WTC11 (cell line): ENCODE results near the gene KRTAP10-4. TPM values are rescaled to one million over a fixed set of nuclear protein-coding genes. Genes with fewer than 3 reads are reported as not detected.

ENCODE experiments used
- ATAC-seq: fragments of 200-7000 bp; cut with Tn5 transposase; 2 replicates; pipeline ENCODE4 v1.10.0; 2021; ENCODE audit warnings: mild to moderate bottlenecking, moderate library complexity
- CTCF ChIA-PET: fragments of 300-600 bp; sonication (Branson Sonifier 250); formaldehyde crosslinking; loops from one replicate; lab custom pipeline; 2021; ENCODE audit warnings: antibody characterized with exemption; lab: Charles Lee
- POLR2A ChIA-PET: fragments of 350-600 bp; sonication (Branson Sonifier 250); formaldehyde crosslinking; loops from one replicate; lab custom pipeline; 2021; ENCODE audit warnings: antibody characterized with exemption; lab: Charles Lee
- DNase-seq: peaks from one replicate; pipeline ENCODE4 v3.0.0; 2021; ENCODE audit warnings: low spot score
- H3K27ac Mint-ChIP-seq: 2 replicates; pipeline ENCODE4 v1.8.0; 2021; ENCODE audit warnings: mixed read lengths
- H3K27me3 Mint-ChIP-seq: 2 replicates; pipeline ENCODE4 v1.8.0; 2021; ENCODE audit warnings: low read depth, mild to moderate bottlenecking, moderate library complexity, mixed read lengths
- H3K36me3 Mint-ChIP-seq: 2 replicates; pipeline ENCODE4 v1.8.0; 2021; ENCODE audit warnings: mixed read lengths
- H3K4me1 Mint-ChIP-seq: 2 replicates; pipeline ENCODE4 v1.8.0; 2022; ENCODE audit warnings: mixed read lengths
- H3K4me3 Mint-ChIP-seq: 2 replicates; pipeline ENCODE4 v1.8.0; 2021; ENCODE audit warnings: mild to moderate bottlenecking, moderate library complexity, mixed read lengths
- H3K9me3 Mint-ChIP-seq: 2 replicates; pipeline ENCODE4 v1.8.0; 2021; ENCODE audit warnings: mixed read lengths
- ARID4B ChIP-seq: sonication (generic); formaldehyde crosslinking; IDR thresholded peaks from 2 replicates; pipeline ENCODE4 v1.8.0; 2023; ENCODE audit warnings: missing genetic modification reagents, mild to moderate bottlenecking, borderline replicate concordance
- ATF2 ChIP-seq: sonication (generic); formaldehyde crosslinking; IDR thresholded peaks from 2 replicates; pipeline ENCODE4 v1.8.1; 2022; ENCODE audit warnings: low read depth, missing genetic modification reagents, borderline replicate concordance
- ERG ChIP-seq: fragments of 250-450 bp; sonication (Bioruptor Pico); IDR thresholded peaks from 2 replicates; pipeline ENCODE4 v1.8.0; 2021; ENCODE audit warnings: mild to moderate bottlenecking
- ESRRA ChIP-seq: sonication (generic); formaldehyde crosslinking; IDR thresholded peaks from 2 replicates; pipeline ENCODE4 v1.8.1; 2022; ENCODE audit warnings: mild to moderate bottlenecking, missing genetic modification reagents, borderline replicate concordance
- ETV6 ChIP-seq: sonication (generic); formaldehyde crosslinking; IDR thresholded peaks from 2 replicates; pipeline ENCODE4 v1.8.1; 2022; ENCODE audit warnings: mild to moderate bottlenecking, missing genetic modification reagents
- MYBL2 ChIP-seq: sonication (generic); formaldehyde crosslinking; IDR thresholded peaks from 2 replicates; pipeline ENCODE4 v1.8.1; 2023; ENCODE audit warnings: mild to moderate bottlenecking, moderate library complexity, missing genetic modification reagents
- PRRX2 ChIP-seq: fragments of 250-450 bp; sonication (Bioruptor Pico); IDR thresholded peaks from 2 replicates; pipeline ENCODE4 v1.8.0; 2021; ENCODE audit warnings: mild to moderate bottlenecking
- SP1 ChIP-seq: sonication (generic); formaldehyde crosslinking; conservative IDR thresholded peaks from 2 replicates; pipeline ENCODE4 v1.8.1; 2022; ENCODE audit warnings: missing genetic modification reagents
- ZNF317 ChIP-seq: sonication (generic); formaldehyde crosslinking; IDR thresholded peaks from 2 replicates; pipeline ENCODE4 v1.8.1; 2023; ENCODE audit warnings: low read depth, mild to moderate bottlenecking, moderate library complexity, missing genetic modification reagents, borderline replicate concordance
- ZNF532 ChIP-seq: fragments of 250-450 bp; sonication (Bioruptor Pico); IDR thresholded peaks from 2 replicates; pipeline ENCODE4 v1.9.0; 2021; ENCODE audit warnings: mild to moderate bottlenecking, borderline replicate concordance
- total RNA-seq: library from RNA; stranded (reverse); gene quantifications from 3 replicates; pipeline ENCODE4 v1.2.3, GENCODE V29; 2021

Gene KRTAP10-4
- total RNA-seq, 1 experiment from 2014 or later, result not detected

GRCh38 chr21:44556879-44557278, 16.6 kb upstream of the KRTAP10-4 start:
- CTCF ChIA-PET, result interaction anchor here (0.6 to 1.3 kb wide), 2 partner anchors 46 to 143 kb away, joined by 5 read pairs; no protein-coding TSS in a partner anchor

More at GRCh38 chr21:44556879-44557278, 16.6 kb upstream of the KRTAP10-4 start:
- ATAC-seq, result no peak
- Mint-ChIP-seq H3K27me3 (no peaks in the 10 kb centered on the region; the same call in none of the 2 replicates), H3K4me1 (peaks cover 26% of the 10 kb centered on the region), H3K27ac (no peak overlapping the region), H3K36me3 (no peaks in the 10 kb centered on the region), H3K9me3 (peaks cover 5% of the 10 kb centered on the region), H3K4me3 (no peak overlapping the region)
- POLR2A ChIA-PET, result no interaction called here
- DNase-seq, result no peak
- TF ChIP-seq ZNF317 (CRISPR knock-in tag) (no peak), ETV6 (no peak), ZNF532 (CRISPR knock-in tag) (no peak), ARID4B (CRISPR knock-in tag) (no peak), PRRX2 (CRISPR knock-in tag) (no peak), ATF2 (CRISPR knock-in tag) (no peak), MYBL2 (CRISPR knock-in tag) (no peak), ERG (no peak), SP1 (CRISPR knock-in tag) (no peak), ESRRA (no peak)
